Natural killer cell treated with Interleukin-12 subunit alpha and Interleukin-12 subunit beta and Interleukin-15 and Interleukin-18, amount 100 ng/mL, for 72 hours (primary cell): ENCODE data around the gene ANKRD66. TPM values are rescaled to one million over a fixed set of nuclear protein-coding genes. Genes with fewer than 3 reads are reported as not detected.
A peak's percentile ranks its signal among the peaks of the same experiment; 100 is the strongest.

Source experiments
- ATAC-seq, 2 donors: fragments of 150-1000 bp; cut with Tn5 transposase in 1 of 2; sonication (Bioruptor Pico), chemical (Tn5 transposase) in 1 of 2; 2 replicates each; pipeline ENCODE4 v1.10.0; 2021
- DNase-seq: peaks from one replicate; pipeline ENCODE4 v3.0.0; 2022; ENCODE audit warnings: low spot score
- H3K27ac Mint-ChIP-seq, 2 donors: 1 replicate in 1 of 2; 2 replicates in 1 of 2; pipeline ENCODE4 v1.8.0; 2022; ENCODE audit warnings: mixed read lengths in 2 of 2, mild to moderate bottlenecking in 1 of 2, moderate library complexity in 1 of 2
- H3K27me3 Mint-ChIP-seq, 2 donors: 1 replicate in 1 of 2; 2 replicates in 1 of 2; pipeline ENCODE4 v1.8.0; 2022; ENCODE audit warnings: mixed read lengths in 2 of 2
- H3K36me3 Mint-ChIP-seq: one replicate; pipeline ENCODE4 v1.8.0; 2022; ENCODE audit warnings: mixed read lengths
- H3K4me1 Mint-ChIP-seq, 2 donors: 1 replicate in 1 of 2; 2 replicates in 1 of 2; pipeline ENCODE4 v1.8.0; 2022; ENCODE audit warnings: low read depth in 2 of 2, mixed read lengths in 2 of 2, mild to moderate bottlenecking in 1 of 2
- H3K4me3 Mint-ChIP-seq: one replicate; pipeline ENCODE4 v1.8.0; 2022; ENCODE audit warnings: mixed read lengths
- H3K9me3 Mint-ChIP-seq: 2 replicates; pipeline ENCODE4 v1.8.0; 2022; ENCODE audit warnings: mixed read lengths
- total RNA-seq, 2 donors: library from RNA; stranded (reverse); gene quantifications; one replicate each; pipeline ENCODE4 v1.2.3, GENCODE V29; 2022

Gene ANKRD66
- not detected for total RNA-seq

DNA sequence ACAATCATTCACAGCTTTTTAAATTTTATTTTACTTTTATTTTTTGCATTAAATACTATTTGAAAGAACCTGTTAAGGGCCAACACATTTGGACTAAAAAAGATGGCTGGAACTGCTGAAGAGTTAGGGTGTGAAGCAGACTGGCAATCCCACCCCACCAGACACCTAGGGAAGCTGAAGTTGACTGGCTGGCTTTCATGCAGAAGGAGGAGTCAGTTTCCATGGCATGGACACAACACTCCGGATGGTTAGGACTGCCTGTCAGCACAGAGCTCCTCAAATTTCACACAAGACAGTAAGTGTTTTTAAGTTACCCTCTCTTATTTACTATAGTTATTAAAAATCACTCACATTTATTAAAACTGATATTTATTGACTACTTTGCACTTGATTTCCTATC lies at the start of gene ANKRD66:
Gene ANKRD66 (plus strand): TSS at position 238 of the 400 bp plus-strand sequence. CDS start 5,016 bp downstream, outside the sequence.
- H3K9me3 Mint-ChIP-seq, result peaks cover 6% of the 10 kb centered on the region
- no peaks in the 10 kb centered on the region for H3K36me3 Mint-ChIP-seq
- no peak within 1 kb of the TSS for H3K27ac Mint-ChIP-seq
- ATAC-seq (no peak), DNase-seq (no peak)
- no peaks in the 10 kb centered on the region for H3K4me1 Mint-ChIP-seq
- H3K4me3 Mint-ChIP-seq, result no peak within 1 kb of the TSS
- peaks cover 17 to 30% of the 10 kb centered on the region in 2 donors for H3K27me3 Mint-ChIP-seq

- Mint-ChIP-seq H3K36me3 (no peaks in the 10 kb centered on the region), H3K4me1 (no peaks in the 10 kb centered on the region), H3K27ac (no peak overlapping the region), H3K27me3 (peaks cover 17 to 39% of the 10 kb centered on the region in 2 donors), H3K4me3 (no peak overlapping the region), H3K9me3 (no peaks in the 10 kb centered on the region)
- ATAC-seq, result no peak
- DNase-seq, result no peak
Measured at GRCh38 chr6:46699970-46700369, 46.8 kb upstream of the ANKRD66 start.

DNA sequence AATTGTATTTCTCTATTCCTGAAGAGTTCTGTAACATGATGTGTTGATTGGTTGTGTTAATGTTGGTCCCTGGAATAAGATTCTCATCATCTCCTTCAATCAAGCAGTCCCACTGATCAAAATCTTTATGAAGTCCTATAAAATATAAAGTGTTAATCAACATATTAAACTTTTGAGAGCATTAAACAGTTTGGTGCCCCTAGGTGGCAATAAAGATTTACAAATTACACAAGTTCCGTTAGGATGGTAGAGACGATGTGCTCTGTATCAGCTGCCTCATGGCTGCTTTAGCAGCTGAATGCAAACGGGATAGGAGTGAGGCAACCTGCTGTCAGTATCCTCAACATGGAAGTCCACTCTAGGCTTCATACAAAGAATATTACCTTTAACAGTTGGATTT lies 42.2 kb upstream of the ANKRD66 start:
- ATAC-seq (no peak), DNase-seq (no peak)
- H3K4me1 Mint-ChIP-seq, result no peaks in the 10 kb centered on the region
- no peaks in the 10 kb centered on the region for H3K36me3 Mint-ChIP-seq
- no peak overlapping the region for H3K4me3 Mint-ChIP-seq
- no peaks in the 10 kb centered on the region for H3K9me3 Mint-ChIP-seq
- no peak overlapping the region for H3K27ac Mint-ChIP-seq
- peaks cover 10 to 30% of the 10 kb centered on the region in 2 donors for H3K27me3 Mint-ChIP-seq

DNA sequence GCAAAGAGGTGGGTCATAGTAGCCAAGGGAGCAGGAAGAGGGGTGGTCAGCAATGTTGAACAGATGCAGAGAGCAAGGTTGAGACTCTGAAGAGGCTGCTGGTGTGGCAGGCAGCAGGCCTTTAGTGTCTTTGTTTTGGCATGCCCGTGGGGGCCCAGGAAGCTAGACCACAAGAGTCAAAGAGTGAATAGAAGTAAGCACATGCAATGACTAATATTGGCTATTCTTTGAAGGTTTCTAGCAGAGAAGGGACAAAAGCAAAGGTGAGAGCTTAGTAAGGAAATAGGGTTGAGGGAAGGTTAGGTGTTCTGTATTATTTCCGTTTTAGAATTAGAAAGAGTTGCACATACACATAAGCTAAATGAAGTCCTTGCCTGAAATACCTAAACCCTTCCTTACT lies 40.3 kb upstream of the ANKRD66 start:
- Mint-ChIP-seq H3K9me3 (no peaks in the 10 kb centered on the region), H3K27me3 (peaks cover 10 to 33% of the 10 kb centered on the region in 2 donors), H3K4me1 (no peaks in the 10 kb centered on the region), H3K27ac (no peak overlapping the region), H3K36me3 (no peaks in the 10 kb centered on the region), H3K4me3 (no peak overlapping the region)
- ATAC-seq, result no peak
- no peak for DNase-seq

DNA sequence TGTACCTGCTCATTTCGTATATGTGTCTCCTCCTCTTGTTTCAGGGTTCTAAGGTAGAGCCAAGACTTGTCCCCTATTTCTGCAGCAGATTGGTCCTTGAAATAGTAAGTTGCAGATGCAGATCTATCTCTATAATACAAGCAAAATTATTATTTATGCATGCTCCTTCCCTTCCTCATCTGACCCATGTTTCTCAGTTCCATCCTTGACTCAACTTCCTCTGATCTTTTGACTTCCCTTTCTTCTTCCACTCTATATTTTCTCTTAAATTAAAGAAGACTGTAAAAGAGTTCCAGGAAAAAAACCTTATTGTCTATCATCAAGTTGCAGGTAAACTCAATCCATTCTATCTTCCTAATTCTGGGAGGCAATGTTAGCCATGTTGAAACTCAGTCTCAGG lies 35.2 kb upstream of the ANKRD66 start:
- Mint-ChIP-seq H3K36me3 (no peaks in the 10 kb centered on the region), H3K4me3 (no peak overlapping the region), H3K9me3 (no peaks in the 10 kb centered on the region), H3K27ac (no peak overlapping the region), H3K4me1 (no peaks in the 10 kb centered on the region), H3K27me3 (peaks cover 3 to 25% of the 10 kb centered on the region in 2 donors)
- ATAC-seq (no peak), DNase-seq (no peak)

DNA sequence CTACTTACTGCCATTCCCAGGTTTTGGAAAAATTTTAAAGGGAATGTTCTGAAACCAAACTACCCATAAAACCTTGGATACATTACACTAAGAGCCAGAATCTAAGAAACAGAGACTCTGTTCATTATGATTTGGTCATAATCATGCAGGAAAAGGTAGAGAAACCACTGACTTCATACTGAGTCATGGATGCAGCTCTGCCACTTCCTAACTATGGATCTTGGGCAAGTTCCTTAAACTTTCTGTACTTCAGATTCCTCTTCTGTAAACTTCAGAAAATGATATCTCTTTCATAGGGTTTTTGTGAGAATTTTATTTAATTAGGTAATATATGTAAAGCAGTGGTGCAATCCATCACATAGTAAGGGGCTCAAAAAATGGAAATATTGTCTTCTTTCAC lies 31.6 kb upstream of the ANKRD66 start:
- Mint-ChIP-seq H3K36me3 (no peaks in the 10 kb centered on the region), H3K4me1 (peaks cover 0 to 5% of the 10 kb centered on the region in 2 donors), H3K9me3 (no peaks in the 10 kb centered on the region), H3K27me3 (peaks cover 12 to 39% of the 10 kb centered on the region in 2 donors), H3K27ac (no peak overlapping the region), H3K4me3 (no peak overlapping the region)
- ATAC-seq (no peak), DNase-seq (no peak)

DNA sequence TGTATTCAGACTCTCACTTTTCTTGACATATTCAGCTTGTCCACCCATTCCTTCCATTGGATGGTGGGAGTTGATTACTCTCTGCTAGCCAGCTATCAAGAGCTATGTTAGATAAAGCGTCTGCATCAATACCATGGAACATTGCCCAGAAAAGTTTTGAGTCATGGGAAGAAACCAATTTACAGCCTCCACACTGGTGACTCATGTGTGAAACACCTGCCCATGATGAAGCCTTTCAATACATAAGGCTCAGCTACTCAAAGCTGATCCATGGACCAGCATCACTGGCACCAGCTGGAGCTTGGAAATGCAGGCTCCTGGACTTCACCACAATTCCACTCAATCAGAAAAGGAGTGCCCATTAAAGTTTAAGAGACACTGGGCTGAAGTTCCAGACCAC lies 27.6 kb upstream of the ANKRD66 start:
- H3K9me3 Mint-ChIP-seq, result no peaks in the 10 kb centered on the region
- H3K4me1 Mint-ChIP-seq, result peaks cover 0 to 5% of the 10 kb centered on the region in 2 donors
- no peak overlapping the region for H3K27ac Mint-ChIP-seq
- H3K27me3 Mint-ChIP-seq, result peaks cover 25 to 36% of the 10 kb centered on the region in 2 donors
- H3K36me3 Mint-ChIP-seq, result no peaks in the 10 kb centered on the region
- DNase-seq, result no peak
- H3K4me3 Mint-ChIP-seq, result no peak overlapping the region
- no peak for ATAC-seq

GRCh38 chr6:46720401-46720800 lies 26.3 kb upstream of the ANKRD66 start:
- ATAC-seq (no peak), DNase-seq (no peak)
- no peak overlapping the region for H3K4me3 Mint-ChIP-seq
- peaks cover 0 to 5% of the 10 kb centered on the region in 2 donors for H3K4me1 Mint-ChIP-seq
- no peaks in the 10 kb centered on the region for H3K9me3 Mint-ChIP-seq
- no peak overlapping the region for H3K27ac Mint-ChIP-seq
- no peaks in the 10 kb centered on the region for H3K36me3 Mint-ChIP-seq
- H3K27me3 Mint-ChIP-seq, result peaks cover 33 to 42% of the 10 kb centered on the region in 2 donors

DNA sequence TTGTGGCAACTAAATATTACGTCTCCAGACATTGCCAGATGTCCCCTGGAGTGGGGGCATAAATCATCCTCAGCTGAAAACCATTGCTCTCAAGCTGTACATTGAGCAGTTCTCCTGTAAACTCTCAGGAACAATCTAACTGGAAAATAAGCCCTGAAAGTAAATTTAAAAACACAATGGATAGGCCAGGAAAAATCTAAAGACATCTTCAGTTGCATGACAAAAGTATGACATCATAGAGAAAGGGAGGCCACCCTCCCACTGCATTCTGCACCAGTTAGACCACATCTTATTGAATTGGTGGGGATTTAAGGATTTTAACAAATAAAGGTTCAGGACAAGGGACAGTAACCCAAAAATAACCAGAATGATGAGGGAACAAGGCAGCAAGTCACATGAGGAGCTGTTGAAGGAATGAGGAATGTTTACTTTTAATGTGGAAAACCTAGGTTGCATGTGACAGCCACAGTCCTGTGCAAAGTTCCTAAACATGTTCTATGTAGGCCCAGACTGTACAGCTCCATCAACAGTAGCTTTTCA lies 16.9 kb upstream of the ANKRD66 start:
- ATAC-seq, result no peak
- no peak for DNase-seq
- Mint-ChIP-seq H3K4me3 (no peak overlapping the region), H3K27me3 (peaks cover 43 to 56% of the 10 kb centered on the region in 2 donors), H3K9me3 (no peaks in the 10 kb centered on the region), H3K4me1 (no peaks in the 10 kb centered on the region), H3K36me3 (no peaks in the 10 kb centered on the region), H3K27ac (no peak overlapping the region)

DNA sequence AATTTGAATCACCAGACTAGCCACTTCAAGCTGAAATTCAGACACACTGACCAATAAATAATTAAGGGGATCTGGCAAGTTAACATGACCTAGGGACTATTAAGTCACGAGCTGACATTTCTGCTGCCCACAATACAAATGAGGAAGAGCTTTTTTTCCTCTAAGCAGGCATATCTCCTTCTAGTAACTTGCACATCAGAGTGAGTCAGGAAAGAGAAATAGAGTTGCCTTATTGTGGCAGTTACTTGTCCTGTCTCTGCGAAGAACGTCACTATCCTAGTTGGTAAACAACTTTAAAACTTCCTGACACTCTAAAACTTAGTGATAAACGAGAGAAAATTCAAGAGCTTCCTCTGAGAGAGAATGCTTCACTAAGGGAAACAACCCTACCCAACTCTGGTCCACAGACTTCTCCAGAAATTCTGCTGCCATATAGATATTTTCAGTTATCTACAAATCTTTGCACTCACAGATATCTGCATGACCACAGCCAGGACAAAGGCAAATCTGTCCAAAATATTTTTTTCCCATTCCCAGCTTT lies 15.7 kb upstream of the ANKRD66 start:
- DNase-seq (no peak), ATAC-seq (no peak)
- H3K27me3 Mint-ChIP-seq, result peaks cover 46 to 61% of the 10 kb centered on the region in 2 donors
- no peaks in the 10 kb centered on the region for H3K9me3 Mint-ChIP-seq
- no peak overlapping the region for H3K4me3 Mint-ChIP-seq
- H3K27ac Mint-ChIP-seq, result no peak overlapping the region
- H3K4me1 Mint-ChIP-seq, result no peaks in the 10 kb centered on the region
- H3K36me3 Mint-ChIP-seq, result no peaks in the 10 kb centered on the region

GRCh38 chr6:46733341-46733801 lies 13.4 kb upstream of the ANKRD66 start:
- peaks cover 52 to 75% of the 10 kb centered on the region in 2 donors for H3K27me3 Mint-ChIP-seq
- no peak for ATAC-seq
- H3K9me3 Mint-ChIP-seq, result no peaks in the 10 kb centered on the region
- DNase-seq, result no peak
- H3K27ac Mint-ChIP-seq, result no peak overlapping the region
- no peaks in the 10 kb centered on the region for H3K4me1 Mint-ChIP-seq
- no peak overlapping the region for H3K4me3 Mint-ChIP-seq
- no peaks in the 10 kb centered on the region for H3K36me3 Mint-ChIP-seq

GRCh38 chr6:46734867-46735719 lies 11.6 kb upstream of the ANKRD66 start, which contains the start of gene PLA2G7:
Gene PLA2G7, minus strand, starts transcription at chr6:46735375. Its CDS starts 12,484 bp downstream, at chr6:46722891.
- peak within 1 kb of the TSS; percentile 24 for H3K4me3 Mint-ChIP-seq

DNA sequence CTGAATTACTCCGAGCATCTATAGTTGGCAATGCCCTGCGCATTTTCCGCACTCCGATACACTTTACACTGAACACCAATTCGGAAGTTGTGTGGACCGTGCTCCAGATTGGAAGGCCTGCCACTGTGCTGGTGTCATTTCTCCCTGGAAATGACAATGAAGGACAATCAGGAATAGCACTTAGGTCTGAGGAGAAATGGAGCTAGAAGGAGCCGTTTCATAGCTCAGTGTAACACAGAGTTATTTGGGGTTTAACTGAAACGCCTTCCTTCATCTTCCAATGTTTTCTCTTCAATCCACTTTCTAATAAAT lies 11.1 kb upstream of the ANKRD66 start:
- no peaks in the 10 kb centered on the region for H3K36me3 Mint-ChIP-seq
- H3K4me3 Mint-ChIP-seq, result no peak overlapping the region
- H3K4me1 Mint-ChIP-seq, result no peaks in the 10 kb centered on the region
- H3K27ac Mint-ChIP-seq, result no peak overlapping the region
- H3K9me3 Mint-ChIP-seq, result no peaks in the 10 kb centered on the region
- ATAC-seq (no peak), DNase-seq (no peak)
- H3K27me3 Mint-ChIP-seq, result peaks cover 52 to 66% of the 10 kb centered on the region in 2 donors

More at GRCh38 chr6:46734867-46735719, 11.6 kb upstream of the ANKRD66 start, which contains the start of gene PLA2G7:
- H3K36me3 Mint-ChIP-seq, result no peaks in the 10 kb centered on the region
- no peak within 1 kb of the TSS for H3K27ac Mint-ChIP-seq
- peaks cover 53 to 69% of the 10 kb centered on the region in 2 donors for H3K27me3 Mint-ChIP-seq
- ATAC-seq, result peak; percentile 39 to 48
- H3K9me3 Mint-ChIP-seq, result no peaks in the 10 kb centered on the region
- no peak for DNase-seq
- H3K4me1 Mint-ChIP-seq, result no peaks in the 10 kb centered on the region

DNA sequence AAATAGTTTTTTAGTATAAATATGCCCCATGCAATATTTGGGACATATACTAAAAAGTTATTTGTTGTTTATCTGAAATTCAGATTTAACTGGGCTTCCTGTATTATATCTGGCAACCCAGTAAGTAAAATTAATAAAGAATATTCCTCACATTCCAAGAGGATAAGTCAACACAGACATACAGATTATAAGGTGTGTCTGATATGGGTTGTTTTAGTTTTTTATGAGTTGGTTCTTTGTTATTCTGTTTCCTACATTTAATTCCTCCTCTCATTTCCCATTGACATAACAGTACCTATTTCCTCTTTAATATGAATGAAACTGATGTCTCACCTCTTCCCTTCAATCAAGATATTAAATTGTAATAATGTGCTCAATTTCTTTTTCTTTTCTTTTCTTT lies 9.8 kb upstream of the ANKRD66 start:
- DNase-seq (no peak), ATAC-seq (no peak)
- Mint-ChIP-seq H3K9me3 (no peaks in the 10 kb centered on the region), H3K4me1 (no peaks in the 10 kb centered on the region), H3K36me3 (no peaks in the 10 kb centered on the region), H3K27ac (no peak overlapping the region), H3K4me3 (no peak overlapping the region), H3K27me3 (peaks cover 44 to 62% of the 10 kb centered on the region in 2 donors)
